Trophoblast cell (in vitro differentiated cells and primary cell): ENCODE results near the gene SLC39A6.
A peak's percentile ranks its signal among the peaks of the same experiment; 100 is the strongest.

Experiments used
- DNase-seq, 2 donors: peaks; one replicate each; pipeline ENCODE4 v3.0.0-alpha.2; 2016
- H2AFZ ChIP-seq: 2 replicates; pipeline ENCODE4 v1.6.1; 2013; ENCODE audit warnings: low read length, moderate library complexity, mild to moderate bottlenecking; ENCODE audit not compliant: insufficient read depth, poor library complexity
- H2AK5ac ChIP-seq: 2 replicates; pipeline ENCODE4 v1.6.1; 2013; ENCODE audit warnings: mild to moderate bottlenecking, low read length
- H2BK120ac ChIP-seq: 2 replicates; pipeline ENCODE4 v1.6.1; 2013; ENCODE audit warnings: low read length, mild to moderate bottlenecking, moderate library complexity; ENCODE audit not compliant: insufficient read depth, poor library complexity
- H2BK12ac ChIP-seq: 2 replicates; pipeline ENCODE4 v1.6.1; 2013; ENCODE audit warnings: mild to moderate bottlenecking, low read length, moderate library complexity
- H2BK5ac ChIP-seq: 2 replicates; pipeline ENCODE4 v1.6.1; 2013; ENCODE audit warnings: low read length, low read depth, moderate library complexity, mild to moderate bottlenecking; ENCODE audit not compliant: poor library complexity
- H3K14ac ChIP-seq: 2 replicates; pipeline ENCODE4 v1.6.1; 2013; ENCODE audit warnings: mild to moderate bottlenecking, low read length
- H3K18ac ChIP-seq: 2 replicates; pipeline ENCODE4 v1.6.1; 2013; ENCODE audit warnings: mild to moderate bottlenecking, low read length
- H3K23ac ChIP-seq: 2 replicates; pipeline ENCODE4 v1.6.1; 2013; ENCODE audit warnings: low read length
- H3K27ac ChIP-seq: 2 replicates; pipeline ENCODE4 v1.5.1; 2013; ENCODE audit warnings: low read depth, mild to moderate bottlenecking, inconsistent platforms, low read length, moderate library complexity
- H3K27me3 ChIP-seq: 2 replicates; pipeline ENCODE4 v1.6.1; 2013; ENCODE audit warnings: inconsistent platforms, mild to moderate bottlenecking, low read length, moderate library complexity; ENCODE audit not compliant: insufficient read depth
- H3K36me3 ChIP-seq, 2 experiments: 1 replicate in 1 of 2; 2 replicates in 1 of 2; pipeline ENCODE4 v1.6.1; 2013; ENCODE audit warnings: low read length in 2 of 2, mild to moderate bottlenecking in 2 of 2, moderate library complexity in 1 of 2; ENCODE audit not compliant: insufficient read depth in 2 of 2, control insufficient read depth in 1 of 2
- H3K4ac ChIP-seq: 2 replicates; pipeline ENCODE4 v1.6.1; 2013; ENCODE audit warnings: low read depth, mild to moderate bottlenecking, low read length, moderate library complexity
- H3K4me1 ChIP-seq, 2 experiments: 1 replicate in 1 of 2; 2 replicates in 1 of 2; pipeline ENCODE4 v1.6.1; 2013; ENCODE audit warnings: low read length in 2 of 2, mild to moderate bottlenecking in 2 of 2, moderate library complexity in 1 of 2; ENCODE audit not compliant: insufficient read depth in 2 of 2, control insufficient read depth in 1 of 2
- H3K4me2 ChIP-seq: 2 replicates; pipeline ENCODE4 v1.6.1; 2013; ENCODE audit warnings: inconsistent platforms, mild to moderate bottlenecking, low read length, moderate library complexity
- H3K4me3 ChIP-seq: 2 replicates; pipeline ENCODE4 v1.5.1; 2013; ENCODE audit warnings: mild to moderate bottlenecking, low read depth, low read length, inconsistent platforms
- H3K79me1 ChIP-seq: one replicate; pipeline ENCODE4 v1.6.1; 2013; ENCODE audit warnings: low read length
- H3K79me2 ChIP-seq: 2 replicates; pipeline ENCODE4 v1.6.1; 2013; ENCODE audit warnings: low read length, mild to moderate bottlenecking; ENCODE audit not compliant: control insufficient read depth, insufficient read depth, poor library complexity
- H3K9ac ChIP-seq: 2 replicates; pipeline ENCODE4 v1.6.1; 2013; ENCODE audit warnings: mild to moderate bottlenecking, low read length
- H3K9me3 ChIP-seq: 2 replicates; pipeline ENCODE4 v1.6.1; 2013; ENCODE audit warnings: low read depth, mild to moderate bottlenecking, control low read depth, inconsistent platforms, low read length; ENCODE audit not compliant: insufficient read depth
- H4K12ac ChIP-seq: 2 replicates; pipeline ENCODE4 v1.6.1; 2013; ENCODE audit warnings: low read depth, mild to moderate bottlenecking, low read length, moderate library complexity
- H4K8ac ChIP-seq: 2 replicates; pipeline ENCODE4 v1.6.1; 2013; ENCODE audit warnings: low read depth, mild to moderate bottlenecking, low read length, moderate library complexity
- H4K91ac ChIP-seq: one replicate; pipeline ENCODE4 v1.6.1; 2013; ENCODE audit warnings: low read depth, mild to moderate bottlenecking, low read length, moderate library complexity
- WGBS: extraction: QIAGEN DNeasy Blood & Tissue Kit; methylation state at CpG from one replicate; pipeline ENCODE4 v1.1.7; 2013; ENCODE audit warnings: missing lambda C conversion rate; ENCODE audit not compliant: insufficient read length, insufficient coverage; ENCODE audit errors: extremely low coverage; 5-methylcytosine and 5-hydroxymethylcytosine counted together

The SLC39A6 gene

GRCh38 chr18:36130883-36131653 lies 1.9 kb upstream of the SLC39A6 start:
- peaks cover 9% of the 10 kb centered on the region for H3K79me2 ChIP-seq
- H3K18ac ChIP-seq = no peak overlapping the region
- peaks cover 10% of the 10 kb centered on the region for H3K79me1 ChIP-seq
- H3K4ac ChIP-seq = peak overlapping the region; percentile 91
- no peak overlapping the region for H2AFZ ChIP-seq
- no peak overlapping the region for H3K27ac ChIP-seq
- no peak for DNase-seq
- H3K27me3 ChIP-seq = no peaks in the 10 kb centered on the region
- H2BK12ac ChIP-seq = no peak overlapping the region
- no peak overlapping the region for H3K14ac ChIP-seq
- peaks cover 2 to 7% of the 10 kb centered on the region in 2 experiments for H3K4me1 ChIP-seq
- no peaks in the 10 kb centered on the region for H3K9me3 ChIP-seq
- H3K36me3 ChIP-seq = peaks cover 0 to 4% of the 10 kb centered on the region in 2 experiments
- no peak overlapping the region for H3K4me3 ChIP-seq
- peak overlapping the region; percentile 71 for H3K4me2 ChIP-seq
- WGBS = no CpG with 5 or more reads among the region's 26 CpGs
- H4K91ac ChIP-seq = no peak overlapping the region
- no peak overlapping the region for H2AK5ac ChIP-seq
- no peak overlapping the region for H2BK5ac ChIP-seq
- H3K23ac ChIP-seq = no peak overlapping the region
- no peak overlapping the region for H3K9ac ChIP-seq
- H4K12ac ChIP-seq = peak overlapping the region; percentile 14
- H2BK120ac ChIP-seq = no peak overlapping the region
- no peak overlapping the region for H4K8ac ChIP-seq

GRCh38 chr18:36130039-36130831 lies 1.1 kb upstream of the SLC39A6 start:
- peak overlapping the region; percentile 32 for H4K91ac ChIP-seq
- no peak overlapping the region for H2BK12ac ChIP-seq
- H3K4ac ChIP-seq = peak overlapping the region; percentile 68
- peaks cover 2 to 7% of the 10 kb centered on the region in 2 experiments for H3K4me1 ChIP-seq
- H4K8ac ChIP-seq = peak overlapping the region; percentile 85
- H2BK5ac ChIP-seq = no peak overlapping the region
- peak overlapping the region; percentile 16 for H2BK120ac ChIP-seq
- H2AFZ ChIP-seq = peak overlapping the region; percentile 23
- H3K9me3 ChIP-seq = no peaks in the 10 kb centered on the region
- peak overlapping the region; percentile 1 for H3K27ac ChIP-seq
- H4K12ac ChIP-seq = peak overlapping the region; percentile 86
- H3K4me2 ChIP-seq = peak overlapping the region; percentile 71
- H3K23ac ChIP-seq = no peak overlapping the region
- peak overlapping the region; percentile 62 for H3K9ac ChIP-seq
- WGBS = no CpG with 5 or more reads among the region's 30 CpGs
- H3K18ac ChIP-seq = peak overlapping the region; percentile 30
- H3K36me3 ChIP-seq = peaks cover 0 to 4% of the 10 kb centered on the region in 2 experiments
- H3K14ac ChIP-seq = peak overlapping the region; percentile 35
- peaks cover 10% of the 10 kb centered on the region for H3K79me1 ChIP-seq
- no peaks in the 10 kb centered on the region for H3K27me3 ChIP-seq
- DNase-seq = no peak
- peak overlapping the region; percentile 45 for H2AK5ac ChIP-seq
- peak overlapping the region; percentile 88 for H3K4me3 ChIP-seq
- peaks cover 9% of the 10 kb centered on the region for H3K79me2 ChIP-seq

- Histone ChIP-seq H3K23ac (no peak overlapping the region), H4K8ac (peak overlapping the region; percentile 5), H3K27me3 (no peaks in the 10 kb centered on the region), H2AFZ (peak overlapping the region; percentile 74), H2BK12ac (no peak overlapping the region), H3K14ac (peak overlapping the region; percentile 12), H3K79me2 (peaks cover 9% of the 10 kb centered on the region), H2BK5ac (no peak overlapping the region), H3K36me3 (peaks cover 0 to 4% of the 10 kb centered on the region in 2 experiments), H2BK120ac (peak overlapping the region; percentile 67), H3K79me1 (peaks cover 10% of the 10 kb centered on the region), H4K12ac (no peak overlapping the region), H2AK5ac (no peak overlapping the region), H3K18ac (peak overlapping the region; percentile 28), H3K4ac (no peak overlapping the region), H4K91ac (peak overlapping the region; percentile 27), H3K27ac (no peak overlapping the region), H3K9me3 (no peaks in the 10 kb centered on the region), H3K9ac (peak overlapping the region; percentile 74), H3K4me1 (peaks cover 2 to 7% of the 10 kb centered on the region in 2 experiments), H3K4me3 (peak overlapping the region; percentile 88), H3K4me2 (peak overlapping the region; percentile 71)
- no CpG with 5 or more reads among the region's 37 CpGs for WGBS
- no peak for DNase-seq
Measured at GRCh38 chr18:36128907-36129299, 237 bp downstream of the SLC39A6 start.

GRCh38 chr18:36128530-36128870 lies 640 bp downstream of the SLC39A6 start:
- H3K9me3 ChIP-seq = no peaks in the 10 kb centered on the region
- no peak overlapping the region for H2BK5ac ChIP-seq
- peaks cover 2 to 7% of the 10 kb centered on the region in 2 experiments for H3K4me1 ChIP-seq
- no peak overlapping the region for H2AFZ ChIP-seq
- no peak overlapping the region for H2AK5ac ChIP-seq
- no CpG with 5 or more reads among the region's 12 CpGs for WGBS
- H3K4ac ChIP-seq = no peak overlapping the region
- no peak overlapping the region for H3K23ac ChIP-seq
- no peak overlapping the region for H3K9ac ChIP-seq
- H2BK12ac ChIP-seq = no peak overlapping the region
- H3K18ac ChIP-seq = no peak overlapping the region
- H2BK120ac ChIP-seq = no peak overlapping the region
- H3K36me3 ChIP-seq = peaks cover 0 to 4% of the 10 kb centered on the region in 2 experiments
- peaks cover 9% of the 10 kb centered on the region for H3K79me2 ChIP-seq
- H3K4me3 ChIP-seq = peak overlapping the region; percentile 88
- H3K27ac ChIP-seq = no peak overlapping the region
- H4K8ac ChIP-seq = no peak overlapping the region
- H3K79me1 ChIP-seq = peaks cover 10% of the 10 kb centered on the region
- H4K12ac ChIP-seq = no peak overlapping the region
- peak overlapping the region; percentile 71 for H3K4me2 ChIP-seq
- no peak overlapping the region for H4K91ac ChIP-seq
- no peak overlapping the region for H3K14ac ChIP-seq
- no peaks in the 10 kb centered on the region for H3K27me3 ChIP-seq
- no peak for DNase-seq
